H1 (cell line): Measurements from ENCODE around the gene DNAJC27. TPM values are rescaled to one million over a fixed set of nuclear protein-coding genes. Genes with fewer than 3 reads are reported as not detected.

Source experiments
- CHD2 ChIP-seq: IDR thresholded peaks from 2 replicates; pipeline ENCODE4 v1.6.1; 2012; ENCODE audit warnings: low read length, improper control_type of control experiment
- EP300 ChIP-seq, 2 experiments: IDR thresholded peaks; 1 replicate in 1 of 2; 2 replicates in 1 of 2; pipeline ENCODE4 v1.6.1; 2011 to 2012; ENCODE audit warnings: low read depth in 2 of 2, low read length in 2 of 2, mild to moderate bottlenecking in 2 of 2, borderline replicate concordance in 1 of 2, inconsistent platforms in 1 of 2, moderate library complexity in 1 of 2
- EZH2 ChIP-seq: fragments of 200-600 bp; sonication (generic); IDR thresholded peaks from 2 replicates; pipeline ENCODE4 v1.7.1; 2012; ENCODE audit warnings: low read depth, mild to moderate bottlenecking, moderate library complexity, low read length, inconsistent platforms; ENCODE audit not compliant: severe bottlenecking
- KDM1A ChIP-seq: fragments of 200-600, 300-600 bp; sonication (generic); IDR thresholded peaks from 2 replicates; pipeline ENCODE4 v1.7.1; 2016; ENCODE audit warnings: mild to moderate bottlenecking, low read length, borderline replicate concordance
- MAFK ChIP-seq: IDR thresholded peaks from 2 replicates; pipeline ENCODE4 v1.6.1; 2012; ENCODE audit warnings: low read depth, mild to moderate bottlenecking, improper control_type of control experiment, low read length
- NRF1 ChIP-seq: IDR thresholded peaks from 2 replicates; pipeline ENCODE4 v1.6.1; 2011; ENCODE audit warnings: mild to moderate bottlenecking, low read depth, low read length, improper control_type of control experiment
- POLR2A ChIP-seq, 2 experiments: IDR thresholded peaks; 1 replicate in 1 of 2; 2 replicates in 1 of 2; pipeline ENCODE4 v1.6.1; 2011; ENCODE audit warnings: low read depth in 2 of 2, low read length in 2 of 2, mild to moderate bottlenecking in 2 of 2; ENCODE audit errors: control extremely low read depth in 1 of 2
- RFX5 ChIP-seq: IDR thresholded peaks from 2 replicates; pipeline ENCODE4 v1.6.1; 2011; ENCODE audit warnings: low read depth, low read length, improper control_type of control experiment, borderline replicate concordance
- SIRT6 ChIP-seq: IDR thresholded peaks from one replicate; pipeline ENCODE4 v1.7.1; 2012; ENCODE audit warnings: low read length, inconsistent platforms
- YY1 ChIP-seq: IDR thresholded peaks from 2 replicates; pipeline ENCODE4 v1.6.1; 2011; ENCODE audit warnings: low read depth, mild to moderate bottlenecking, low read length
- polyA plus RNA-seq, 7 experiments: library from polyadenylated mRNA; depleted of rRNA in 3 of 7; stranded (reverse) in 5 of 7; unstranded in 2 of 7; fragments of >200 nt in 5 of 7; fragments of 200-250 nt in 2 of 7; gene quantifications; 1 replicate in 5 of 7; 2 replicates in 1 of 7; 4 replicates in 1 of 7; pipeline versions ENCODE4 v1.2.1 to v1.2.3, GENCODE V29; 2011 to 2013; ENCODE audit warnings: missing spikeins in 2 of 7, mixed read lengths in 2 of 7
- total RNA-seq: library from RNA; stranded (reverse); fragmentation: NEBNext Ultra II Directional; extraction: Animal tissue kit (Norgen Biotek cat#: 25700); gene quantifications from 2 replicates; pipeline ENCODE4 v1.2.1, GENCODE V29; 2021
- TF ChIP-seq, protein P1 (sequence below): fragments of 300-600 bp; sonication (generic); IDR thresholded peaks from 2 replicates; pipeline ENCODE4 v1.7.1; 2012; ENCODE audit warnings: low read length, moderate library complexity, mild to moderate bottlenecking, inconsistent platforms; ENCODE audit not compliant: insufficient replicate concordance

The DNAJC27 gene
- total and polyA plus RNA-seq, 2 of the 8 experiments (the other 6 are each of a cell fraction or from before 2014, with no cell fraction given) = 1.4 to 4.5 TPM

DNA sequence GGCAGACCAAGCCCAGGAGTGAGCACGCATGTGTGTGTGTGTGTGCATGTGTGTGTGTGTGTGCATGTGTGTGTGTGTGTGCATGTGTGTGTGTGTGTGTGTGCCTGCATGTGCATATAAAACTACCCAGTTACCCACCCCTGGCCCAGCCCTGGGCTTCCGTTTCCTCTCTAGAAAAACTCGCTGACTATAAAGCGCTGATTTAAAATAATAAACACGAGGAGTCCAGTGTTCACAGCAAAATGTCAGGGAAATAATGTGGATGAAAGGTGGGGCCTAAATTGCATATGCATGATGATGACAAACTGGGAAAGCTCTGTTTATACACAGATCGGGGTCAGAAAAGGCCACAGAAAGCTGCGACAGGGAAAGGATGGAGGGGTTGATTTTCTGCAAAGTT is 59.2 kb downstream of the DNAJC27 start (continued):
- TF ChIP-seq, protein P1, sequence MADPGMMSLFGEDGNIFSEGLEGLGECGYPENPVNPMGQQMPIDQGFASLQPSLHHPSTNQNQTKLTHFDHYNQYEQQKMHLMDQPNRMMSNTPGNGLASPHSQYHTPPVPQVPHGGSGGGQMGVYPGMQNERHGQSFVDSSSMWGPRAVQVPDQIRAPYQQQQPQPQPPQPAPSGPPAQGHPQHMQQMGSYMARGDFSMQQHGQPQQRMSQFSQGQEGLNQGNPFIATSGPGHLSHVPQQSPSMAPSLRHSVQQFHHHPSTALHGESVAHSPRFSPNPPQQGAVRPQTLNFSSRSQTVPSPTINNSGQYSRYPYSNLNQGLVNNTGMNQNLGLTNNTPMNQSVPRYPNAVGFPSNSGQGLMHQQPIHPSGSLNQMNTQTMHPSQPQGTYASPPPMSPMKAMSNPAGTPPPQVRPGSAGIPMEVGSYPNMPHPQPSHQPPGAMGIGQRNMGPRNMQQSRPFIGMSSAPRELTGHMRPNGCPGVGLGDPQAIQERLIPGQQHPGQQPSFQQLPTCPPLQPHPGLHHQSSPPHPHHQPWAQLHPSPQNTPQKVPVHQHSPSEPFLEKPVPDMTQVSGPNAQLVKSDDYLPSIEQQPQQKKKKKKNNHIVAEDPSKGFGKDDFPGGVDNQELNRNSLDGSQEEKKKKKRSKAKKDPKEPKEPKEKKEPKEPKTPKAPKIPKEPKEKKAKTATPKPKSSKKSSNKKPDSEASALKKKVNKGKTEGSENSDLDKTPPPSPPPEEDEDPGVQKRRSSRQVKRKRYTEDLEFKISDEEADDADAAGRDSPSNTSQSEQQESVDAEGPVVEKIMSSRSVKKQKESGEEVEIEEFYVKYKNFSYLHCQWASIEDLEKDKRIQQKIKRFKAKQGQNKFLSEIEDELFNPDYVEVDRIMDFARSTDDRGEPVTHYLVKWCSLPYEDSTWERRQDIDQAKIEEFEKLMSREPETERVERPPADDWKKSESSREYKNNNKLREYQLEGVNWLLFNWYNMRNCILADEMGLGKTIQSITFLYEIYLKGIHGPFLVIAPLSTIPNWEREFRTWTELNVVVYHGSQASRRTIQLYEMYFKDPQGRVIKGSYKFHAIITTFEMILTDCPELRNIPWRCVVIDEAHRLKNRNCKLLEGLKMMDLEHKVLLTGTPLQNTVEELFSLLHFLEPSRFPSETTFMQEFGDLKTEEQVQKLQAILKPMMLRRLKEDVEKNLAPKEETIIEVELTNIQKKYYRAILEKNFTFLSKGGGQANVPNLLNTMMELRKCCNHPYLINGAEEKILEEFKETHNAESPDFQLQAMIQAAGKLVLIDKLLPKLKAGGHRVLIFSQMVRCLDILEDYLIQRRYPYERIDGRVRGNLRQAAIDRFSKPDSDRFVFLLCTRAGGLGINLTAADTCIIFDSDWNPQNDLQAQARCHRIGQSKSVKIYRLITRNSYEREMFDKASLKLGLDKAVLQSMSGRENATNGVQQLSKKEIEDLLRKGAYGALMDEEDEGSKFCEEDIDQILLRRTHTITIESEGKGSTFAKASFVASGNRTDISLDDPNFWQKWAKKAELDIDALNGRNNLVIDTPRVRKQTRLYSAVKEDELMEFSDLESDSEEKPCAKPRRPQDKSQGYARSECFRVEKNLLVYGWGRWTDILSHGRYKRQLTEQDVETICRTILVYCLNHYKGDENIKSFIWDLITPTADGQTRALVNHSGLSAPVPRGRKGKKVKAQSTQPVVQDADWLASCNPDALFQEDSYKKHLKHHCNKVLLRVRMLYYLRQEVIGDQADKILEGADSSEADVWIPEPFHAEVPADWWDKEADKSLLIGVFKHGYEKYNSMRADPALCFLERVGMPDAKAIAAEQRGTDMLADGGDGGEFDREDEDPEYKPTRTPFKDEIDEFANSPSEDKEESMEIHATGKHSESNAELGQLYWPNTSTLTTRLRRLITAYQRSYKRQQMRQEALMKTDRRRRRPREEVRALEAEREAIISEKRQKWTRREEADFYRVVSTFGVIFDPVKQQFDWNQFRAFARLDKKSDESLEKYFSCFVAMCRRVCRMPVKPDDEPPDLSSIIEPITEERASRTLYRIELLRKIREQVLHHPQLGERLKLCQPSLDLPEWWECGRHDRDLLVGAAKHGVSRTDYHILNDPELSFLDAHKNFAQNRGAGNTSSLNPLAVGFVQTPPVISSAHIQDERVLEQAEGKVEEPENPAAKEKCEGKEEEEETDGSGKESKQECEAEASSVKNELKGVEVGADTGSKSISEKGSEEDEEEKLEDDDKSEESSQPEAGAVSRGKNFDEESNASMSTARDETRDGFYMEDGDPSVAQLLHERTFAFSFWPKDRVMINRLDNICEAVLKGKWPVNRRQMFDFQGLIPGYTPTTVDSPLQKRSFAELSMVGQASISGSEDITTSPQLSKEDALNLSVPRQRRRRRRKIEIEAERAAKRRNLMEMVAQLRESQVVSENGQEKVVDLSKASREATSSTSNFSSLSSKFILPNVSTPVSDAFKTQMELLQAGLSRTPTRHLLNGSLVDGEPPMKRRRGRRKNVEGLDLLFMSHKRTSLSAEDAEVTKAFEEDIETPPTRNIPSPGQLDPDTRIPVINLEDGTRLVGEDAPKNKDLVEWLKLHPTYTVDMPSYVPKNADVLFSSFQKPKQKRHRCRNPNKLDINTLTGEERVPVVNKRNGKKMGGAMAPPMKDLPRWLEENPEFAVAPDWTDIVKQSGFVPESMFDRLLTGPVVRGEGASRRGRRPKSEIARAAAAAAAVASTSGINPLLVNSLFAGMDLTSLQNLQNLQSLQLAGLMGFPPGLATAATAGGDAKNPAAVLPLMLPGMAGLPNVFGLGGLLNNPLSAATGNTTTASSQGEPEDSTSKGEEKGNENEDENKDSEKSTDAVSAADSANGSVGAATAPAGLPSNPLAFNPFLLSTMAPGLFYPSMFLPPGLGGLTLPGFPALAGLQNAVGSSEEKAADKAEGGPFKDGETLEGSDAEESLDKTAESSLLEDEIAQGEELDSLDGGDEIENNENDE = no peak
- TF ChIP-seq CHD2 = no peak
- TF ChIP-seq MAFK = no peak
- TF ChIP-seq POLR2A (IDR thresholded peaks at IDR 0.05; ENCODE audit: control extremely low read depth in 1 of 2, low read depth in 2 of 2, low read length in 2 of 2) = no peak
- no peak for TF ChIP-seq NRF1
- TF ChIP-seq YY1 = no peak
- no peak for TF ChIP-seq KDM1A
- TF ChIP-seq EZH2 = no peak
- no peak for TF ChIP-seq RFX5
- no peak for TF ChIP-seq SIRT6
- TF ChIP-seq EP300 (IDR thresholded peaks at IDR 0.05; ENCODE audit: borderline replicate concordance in 1 of 2, low read depth in 2 of 2, low read length in 2 of 2) = no peak
